ENCODE data around the gene CA5A.
A peak's percentile ranks its signal among the peaks of the same experiment; 100 is the strongest.

CA5A gene

DNA sequence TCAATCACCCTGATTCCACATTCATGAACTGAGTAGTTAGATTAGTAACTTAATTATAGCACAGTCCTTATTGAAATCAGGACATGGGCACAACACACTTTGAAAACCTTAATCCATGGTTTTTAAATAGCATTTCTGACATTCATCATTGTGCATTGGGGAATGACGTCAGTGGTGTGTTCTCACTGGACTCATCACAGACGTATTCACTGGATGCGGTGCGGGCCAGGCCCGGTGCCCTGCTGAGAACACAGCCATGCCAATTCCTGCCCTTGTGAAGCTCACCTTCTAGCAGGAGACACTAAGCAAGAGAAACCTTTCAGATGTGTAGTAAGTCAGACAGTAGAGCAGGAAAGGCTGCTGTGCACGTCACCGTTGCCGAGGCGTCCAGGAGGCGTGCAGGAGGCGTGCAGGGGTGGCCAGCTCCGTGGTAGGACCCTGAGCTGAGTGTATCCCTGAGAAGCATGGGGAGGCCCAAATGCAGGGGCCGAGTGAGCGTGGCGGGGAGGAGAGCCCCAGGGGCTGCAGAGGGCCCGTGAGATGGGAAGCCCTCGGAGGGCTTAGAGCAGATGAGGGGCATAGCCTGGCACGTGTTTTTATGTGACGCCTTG, 27.8 kb upstream of the CA5A start:
- no peak for DNase-seq (ENCODE audit: low read depth in 2 of 2, low spot score in 1 of 2)

DNA sequence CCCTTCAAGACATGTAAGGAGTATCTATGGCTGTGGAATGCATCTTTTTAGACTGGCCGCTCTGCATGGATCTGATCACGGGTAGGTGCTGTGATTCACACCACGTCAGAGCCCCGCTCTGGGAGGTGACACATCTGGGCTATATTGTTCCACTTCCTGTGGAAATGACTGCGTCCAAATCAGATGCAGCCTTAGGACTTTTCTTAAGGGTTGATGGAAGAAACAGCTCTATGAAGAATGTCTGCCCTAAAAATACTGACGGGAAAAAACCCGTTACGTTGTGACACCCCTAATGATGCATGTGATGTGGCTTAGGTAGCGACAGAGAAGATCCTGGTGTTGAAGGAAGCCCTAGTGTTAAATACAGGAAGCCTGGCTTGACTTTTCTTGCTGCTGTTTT, 27.1 kb upstream of the CA5A start:
- peak in 1 of 2 donors; percentile 35 for DNase-seq (ENCODE audit: low read depth in 2 of 2, low spot score in 1 of 2)

DNA sequence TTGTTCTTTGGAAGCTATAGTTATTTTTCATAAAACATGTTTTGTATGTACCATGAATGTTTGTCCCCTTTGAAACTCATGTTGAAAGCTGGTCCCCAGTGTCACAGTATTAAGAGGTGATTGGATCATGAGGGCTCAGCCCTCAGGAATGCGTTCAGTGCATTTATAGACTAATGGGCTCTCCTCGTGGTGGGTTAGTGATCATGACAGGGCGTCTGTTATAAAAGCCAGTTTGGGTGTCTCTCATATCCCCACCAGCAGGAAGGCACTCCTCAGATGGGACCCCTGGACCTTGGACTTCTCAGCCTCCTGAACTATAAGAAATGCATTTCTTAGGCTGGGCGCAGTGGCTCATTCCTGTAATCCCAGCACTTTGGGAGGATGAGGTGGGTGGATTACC, 25.3 kb upstream of the CA5A start:
- no peak for DNase-seq (ENCODE audit: low read depth in 2 of 2, low spot score in 1 of 2)

DNA sequence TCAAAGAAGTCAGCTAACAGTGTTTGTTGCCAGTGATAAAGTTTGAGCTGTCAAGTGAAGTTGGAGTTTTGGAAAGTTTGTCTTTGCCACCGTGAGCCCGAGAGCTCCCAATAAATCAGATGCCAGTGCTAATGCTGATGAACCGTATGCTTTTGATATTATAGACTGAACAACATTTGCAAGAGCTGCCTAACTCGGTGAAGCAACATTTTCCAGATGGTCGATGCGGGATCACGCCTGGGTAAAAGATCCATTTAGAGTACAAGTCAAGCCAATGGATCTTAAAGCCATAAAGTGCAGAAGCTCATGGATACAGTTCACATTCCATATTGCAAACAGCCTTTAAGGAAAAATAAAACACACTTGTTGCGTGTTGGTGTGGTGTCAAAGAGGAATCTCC, 24.5 kb upstream of the CA5A start:
- DNase-seq (ENCODE audit: low read depth in 2 of 2, low spot score in 1 of 2): no peak

DNA sequence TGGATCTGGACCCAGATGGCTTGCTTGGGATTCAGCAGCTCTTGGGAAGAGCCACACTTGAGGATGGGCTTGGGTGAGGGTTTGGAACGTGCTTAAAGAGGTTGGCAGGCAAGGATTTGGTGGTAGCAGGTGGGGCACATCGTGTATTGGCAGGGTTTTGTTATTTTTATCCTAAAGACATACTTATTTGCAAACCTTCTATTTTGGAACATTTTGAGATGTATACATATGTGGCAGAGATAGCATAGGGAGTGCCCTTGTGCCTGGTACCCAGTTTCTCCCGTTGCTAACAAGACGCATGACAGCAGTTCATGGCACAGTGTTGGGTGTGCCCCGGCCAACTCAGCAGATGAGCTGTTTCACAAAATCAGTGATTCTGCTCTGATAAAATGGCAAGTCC, 24.0 kb upstream of the CA5A start:
- DNase-seq (ENCODE audit: low read depth in 2 of 2, low spot score in 1 of 2): no peak

DNA sequence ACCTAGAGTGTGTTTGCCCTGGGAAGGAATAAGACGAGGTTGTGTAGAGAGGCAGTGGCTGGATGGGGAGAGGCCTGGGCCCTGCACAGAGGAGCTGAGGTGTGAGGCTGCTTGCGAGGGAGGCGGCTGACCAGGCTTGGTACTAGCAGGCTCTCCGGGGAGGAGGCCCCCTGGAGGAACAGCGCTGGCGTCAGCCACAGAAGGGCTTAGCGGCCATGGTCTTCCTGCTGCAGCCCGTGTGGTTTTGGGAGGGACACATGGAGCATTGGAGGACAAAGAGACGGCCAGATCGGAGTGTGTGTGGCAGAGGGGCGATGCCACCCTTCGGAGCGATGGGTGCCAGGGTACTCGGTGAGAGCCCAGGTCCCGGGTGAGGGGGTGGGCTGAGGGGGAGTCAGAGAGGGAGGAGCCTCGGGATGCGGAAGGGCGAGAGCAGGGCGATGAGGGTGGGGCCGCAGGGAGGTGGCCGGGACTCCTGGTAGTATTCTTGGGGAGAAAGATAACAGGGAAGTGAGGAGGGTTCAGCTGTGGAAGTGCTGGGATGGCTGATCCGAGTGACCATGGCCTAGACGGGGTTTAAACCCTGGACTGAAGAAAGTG, 23.2 kb upstream of the CA5A start:
- DNase-seq (ENCODE audit: low read depth in 2 of 2, low spot score in 1 of 2): no peak

DNA sequence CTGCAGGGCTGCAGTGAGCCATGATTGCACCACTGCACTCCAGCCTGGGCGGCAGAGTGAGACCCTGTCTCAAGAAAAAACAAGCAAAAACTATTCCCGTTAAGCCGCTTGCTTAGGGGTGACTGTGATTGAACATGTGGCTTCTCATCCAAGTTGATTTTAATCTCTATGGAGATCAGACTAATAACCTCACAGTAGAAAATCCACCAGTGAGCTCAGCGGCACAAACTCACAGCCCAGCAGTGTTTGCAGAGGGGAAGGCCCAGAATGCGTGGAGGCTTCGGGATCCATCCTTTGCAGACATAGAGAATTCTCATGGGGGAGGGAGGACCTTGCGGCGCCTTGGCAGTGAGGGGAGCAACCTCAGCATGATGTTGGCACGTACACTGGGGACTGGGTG, 22.3 kb upstream of the CA5A start:
- no peak for DNase-seq (ENCODE audit: low read depth in 2 of 2, low spot score in 1 of 2)

DNA sequence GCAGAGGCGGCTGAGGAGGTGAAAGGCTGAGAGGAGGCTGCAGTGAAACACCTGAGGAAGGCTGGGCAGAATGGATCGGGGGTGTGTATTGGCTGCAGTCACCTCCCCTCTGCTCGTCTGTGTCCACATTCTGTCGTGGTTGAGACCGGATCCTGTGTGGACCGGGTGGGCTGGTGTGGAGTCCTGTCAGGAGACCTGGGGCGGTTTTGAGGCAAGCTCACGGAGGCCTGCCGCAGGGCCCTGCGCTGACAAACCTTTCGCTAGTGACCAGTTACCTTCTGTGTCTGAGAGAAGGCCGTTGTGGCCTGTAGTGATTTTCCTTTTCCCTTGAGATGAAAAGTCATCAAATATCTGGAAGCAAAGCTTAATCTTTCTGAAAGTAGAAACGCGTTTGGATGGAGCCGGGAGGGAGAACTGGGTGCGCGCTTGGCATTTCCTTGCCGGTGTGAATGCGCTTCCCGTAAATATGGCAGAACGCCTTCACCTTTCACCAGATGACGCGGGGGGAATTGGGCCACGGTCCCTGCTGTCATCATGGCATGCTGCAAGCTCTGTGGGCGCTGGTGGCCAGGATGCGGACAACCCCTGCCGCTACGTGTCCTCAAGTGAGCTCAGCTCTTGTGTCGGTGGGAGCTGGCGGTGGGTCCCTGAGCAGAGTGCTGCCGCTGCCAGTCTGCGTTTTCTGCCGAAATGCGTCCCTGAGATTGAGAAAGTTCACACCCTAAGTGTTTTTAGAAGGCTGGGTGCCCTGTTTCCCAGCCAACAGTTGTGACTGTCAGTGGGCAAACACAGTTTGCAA, 21.2 kb upstream of the CA5A start:
- no peak for DNase-seq (ENCODE audit: low read depth in 2 of 2, low spot score in 1 of 2)

DNA sequence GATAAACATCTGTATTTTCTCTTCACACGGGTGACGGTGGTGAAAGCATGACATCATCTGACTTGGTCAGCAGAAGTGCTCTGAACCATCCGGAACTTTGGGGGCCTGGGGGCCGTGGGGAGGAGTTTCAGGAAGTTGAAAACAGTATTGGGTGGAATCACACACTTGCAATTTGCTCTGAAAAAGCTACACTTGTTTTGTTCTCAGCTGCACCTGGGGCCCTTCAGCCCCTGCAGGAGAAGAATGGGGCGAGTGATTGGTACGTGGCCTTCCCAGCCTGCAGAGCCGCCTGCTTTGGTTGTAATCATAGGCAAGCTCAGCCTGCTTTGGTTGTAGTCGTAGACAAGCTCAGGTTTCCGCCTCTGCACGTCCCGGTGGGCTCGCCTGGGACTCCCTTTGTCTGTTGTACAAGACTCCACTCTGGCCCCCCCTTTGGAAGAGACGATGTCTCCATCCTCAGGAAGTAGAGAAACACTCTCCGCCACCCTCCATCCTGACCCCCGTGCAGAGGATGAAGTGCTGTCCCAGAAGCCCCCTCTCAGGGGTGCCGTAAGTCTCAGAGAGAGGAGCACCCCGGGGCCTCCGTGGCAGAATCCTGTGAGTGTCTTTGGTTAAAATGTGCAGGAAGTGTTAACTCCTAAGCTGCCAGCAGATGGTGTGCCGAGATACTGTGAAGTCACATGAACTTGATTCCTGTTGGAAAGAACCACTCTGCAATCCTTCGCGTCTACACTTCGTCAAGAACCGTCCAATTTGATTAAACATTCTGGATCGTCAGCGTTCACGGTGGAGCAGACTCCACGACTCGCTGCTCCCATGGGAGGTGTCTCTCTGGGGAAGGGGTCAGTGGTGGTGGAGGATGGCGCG, 20.3 kb upstream of the CA5A start:
- peak; percentile 33 to 43 for DNase-seq (ENCODE audit: low read depth in 2 of 2, low spot score in 1 of 2)

DNA sequence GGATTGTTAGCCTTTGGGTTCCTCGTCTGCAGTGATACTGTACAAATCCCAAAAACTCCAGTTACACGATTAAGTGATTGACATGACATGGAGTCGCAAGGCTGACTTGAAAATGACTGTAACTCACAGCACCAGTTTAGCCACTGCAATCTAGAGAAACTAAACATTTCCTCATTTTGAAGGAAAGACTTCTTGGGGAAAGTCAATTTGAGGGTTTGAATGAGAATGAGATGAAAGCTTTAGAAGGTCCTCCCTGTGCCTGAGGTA, 19.7 kb upstream of the CA5A start:
- DNase-seq (ENCODE audit: low read depth in 2 of 2, low spot score in 1 of 2): no peak

DNA sequence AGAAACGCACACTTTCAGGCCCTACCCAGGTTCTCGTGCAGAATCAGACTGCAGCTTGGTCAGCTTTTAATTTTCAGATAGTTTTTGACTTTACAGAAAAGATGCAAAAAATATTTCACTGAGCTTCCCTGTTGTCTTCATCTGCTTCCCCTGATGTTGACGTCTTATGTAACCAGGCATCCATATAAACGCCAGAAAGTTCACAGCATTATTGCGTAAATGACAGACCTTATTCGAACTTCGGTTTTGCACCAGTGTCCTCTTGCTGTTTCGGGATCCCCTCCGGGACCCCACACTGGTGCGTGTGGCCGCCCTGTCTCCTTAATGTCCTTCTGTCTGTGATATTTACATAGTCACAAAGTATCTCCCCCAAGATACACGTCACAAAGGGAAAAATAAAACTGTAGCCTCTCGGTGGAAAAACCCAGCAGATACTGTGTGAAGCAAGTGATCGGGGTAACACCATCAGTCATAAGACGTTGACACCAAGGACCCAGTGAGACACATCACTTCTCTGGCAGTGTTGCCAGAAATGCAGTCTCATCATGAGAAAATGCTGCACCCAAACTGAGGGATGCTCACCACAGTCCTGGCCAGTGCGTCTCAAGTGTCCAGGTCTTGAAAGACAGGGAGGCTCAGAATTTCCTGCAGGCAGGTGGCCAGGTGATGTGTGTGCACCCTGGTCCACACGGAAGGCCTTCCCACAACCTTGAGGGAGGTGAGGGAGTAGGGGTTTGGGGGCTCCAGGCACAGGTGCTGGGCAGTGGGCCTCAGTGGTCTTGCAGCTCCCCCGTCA, 19.2 kb upstream of the CA5A start:
- DNase-seq (ENCODE audit: low read depth in 2 of 2, low spot score in 1 of 2): no peak

DNA sequence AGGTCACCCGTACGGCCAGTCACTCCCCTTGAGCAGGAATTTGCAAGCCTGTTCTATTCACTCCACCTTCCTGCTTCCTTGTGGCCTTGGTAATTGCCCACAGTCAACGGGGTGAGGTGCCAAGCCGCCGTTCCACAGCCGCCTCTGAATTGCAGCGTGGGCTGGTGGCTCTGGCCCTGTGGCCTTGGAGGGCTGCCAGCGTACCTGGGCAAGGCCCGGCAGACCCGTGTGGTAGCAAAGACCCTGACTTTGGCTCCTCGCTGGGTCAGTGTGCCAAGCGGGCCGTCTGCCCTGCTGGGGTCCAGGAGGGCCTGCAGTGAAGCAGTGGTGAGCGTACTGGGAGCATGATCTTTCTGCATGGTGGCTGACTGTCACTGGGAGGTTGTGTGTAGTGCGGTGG, 18.5 kb upstream of the CA5A start:
- no peak for DNase-seq (ENCODE audit: low read depth in 2 of 2, low spot score in 1 of 2)

DNA sequence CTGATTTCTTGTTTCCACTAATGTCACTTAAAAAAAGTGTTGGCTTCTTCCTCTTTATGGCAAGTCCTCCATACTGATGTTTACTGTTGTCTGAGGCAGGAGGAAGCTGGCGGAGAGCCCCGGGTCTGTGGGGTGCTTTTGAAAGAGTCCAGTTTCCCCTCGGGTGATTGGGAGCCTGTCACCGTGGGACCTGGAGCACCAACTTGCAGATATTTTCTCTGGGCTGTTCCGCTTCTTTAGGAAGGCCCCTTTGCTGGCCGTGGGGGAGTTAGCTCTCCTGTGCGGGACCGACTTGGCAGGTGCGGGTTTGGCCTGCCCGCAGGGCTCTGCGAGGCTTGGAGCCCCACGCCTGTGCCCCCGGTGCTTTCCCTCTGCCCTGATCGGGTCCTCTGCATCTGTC, 18.0 kb upstream of the CA5A start:
- DNase-seq (ENCODE audit: low read depth in 2 of 2, low spot score in 1 of 2): no peak

DNA sequence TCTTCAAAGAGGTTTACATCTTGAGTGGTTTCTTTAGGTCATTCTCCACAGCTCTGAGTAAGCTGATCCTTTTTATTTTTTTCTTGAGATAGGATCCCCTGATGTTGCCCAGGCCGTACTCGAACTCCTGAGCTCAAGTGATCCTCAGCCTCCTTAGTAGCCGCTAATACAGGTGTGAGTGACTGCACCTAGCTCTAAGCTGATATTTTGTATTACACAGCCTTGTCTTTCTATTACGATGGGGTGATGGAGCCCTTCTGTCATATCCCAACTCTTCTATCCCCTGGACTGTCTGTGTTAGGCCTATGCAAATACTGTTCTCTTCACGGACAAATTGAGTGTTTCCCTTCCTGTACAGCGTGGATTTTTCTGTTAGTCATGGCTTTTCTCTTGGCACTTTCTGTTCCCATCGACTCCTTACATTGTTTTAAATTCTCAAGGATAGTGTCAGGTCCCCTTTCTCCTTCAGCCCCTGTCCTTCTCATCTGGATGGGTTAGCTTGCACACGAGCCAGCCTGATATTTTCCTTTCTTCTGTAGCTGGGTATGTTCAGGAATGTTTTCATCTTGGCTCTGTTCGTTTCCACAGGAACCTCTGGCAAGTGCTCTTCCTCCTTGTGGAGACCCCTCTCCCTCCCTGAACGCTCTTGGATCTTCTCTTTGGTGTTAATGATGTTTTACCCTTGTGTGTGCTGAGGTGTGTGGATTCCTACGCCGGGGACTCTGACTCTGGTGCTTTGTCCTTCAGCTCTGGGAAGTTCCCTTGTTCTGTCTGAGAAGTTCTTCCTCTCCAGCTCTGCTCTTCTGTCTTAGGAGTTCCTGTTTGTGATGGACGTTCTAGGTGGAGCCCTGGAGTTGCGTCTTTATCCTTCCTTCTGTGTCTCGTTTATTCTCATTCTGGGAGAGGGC, 17.2 kb upstream of the CA5A start:
- DNase-seq (ENCODE audit: low read depth in 2 of 2, low spot score in 1 of 2): no peak

DNA sequence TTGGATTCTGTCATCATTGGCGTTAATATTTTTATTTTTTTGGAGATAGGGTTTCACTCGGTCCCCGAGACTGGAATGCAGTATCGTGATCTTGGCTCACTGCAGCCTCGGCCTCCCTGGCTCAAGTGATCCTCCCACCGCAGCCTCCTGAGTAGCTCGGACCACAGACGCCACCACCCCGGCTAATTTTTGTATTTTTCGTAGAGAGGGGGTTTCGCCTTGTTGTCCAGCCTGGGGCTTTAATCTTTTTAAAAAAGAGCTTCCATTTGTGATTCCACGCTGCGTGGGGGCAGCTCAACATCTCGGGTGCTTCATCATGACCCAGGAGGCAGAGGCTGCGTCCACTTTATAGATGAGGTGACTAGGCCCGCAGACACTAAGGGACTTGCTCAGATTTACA, 16.4 kb upstream of the CA5A start:
- no peak for DNase-seq (ENCODE audit: low read depth in 2 of 2, low spot score in 1 of 2)

DNA sequence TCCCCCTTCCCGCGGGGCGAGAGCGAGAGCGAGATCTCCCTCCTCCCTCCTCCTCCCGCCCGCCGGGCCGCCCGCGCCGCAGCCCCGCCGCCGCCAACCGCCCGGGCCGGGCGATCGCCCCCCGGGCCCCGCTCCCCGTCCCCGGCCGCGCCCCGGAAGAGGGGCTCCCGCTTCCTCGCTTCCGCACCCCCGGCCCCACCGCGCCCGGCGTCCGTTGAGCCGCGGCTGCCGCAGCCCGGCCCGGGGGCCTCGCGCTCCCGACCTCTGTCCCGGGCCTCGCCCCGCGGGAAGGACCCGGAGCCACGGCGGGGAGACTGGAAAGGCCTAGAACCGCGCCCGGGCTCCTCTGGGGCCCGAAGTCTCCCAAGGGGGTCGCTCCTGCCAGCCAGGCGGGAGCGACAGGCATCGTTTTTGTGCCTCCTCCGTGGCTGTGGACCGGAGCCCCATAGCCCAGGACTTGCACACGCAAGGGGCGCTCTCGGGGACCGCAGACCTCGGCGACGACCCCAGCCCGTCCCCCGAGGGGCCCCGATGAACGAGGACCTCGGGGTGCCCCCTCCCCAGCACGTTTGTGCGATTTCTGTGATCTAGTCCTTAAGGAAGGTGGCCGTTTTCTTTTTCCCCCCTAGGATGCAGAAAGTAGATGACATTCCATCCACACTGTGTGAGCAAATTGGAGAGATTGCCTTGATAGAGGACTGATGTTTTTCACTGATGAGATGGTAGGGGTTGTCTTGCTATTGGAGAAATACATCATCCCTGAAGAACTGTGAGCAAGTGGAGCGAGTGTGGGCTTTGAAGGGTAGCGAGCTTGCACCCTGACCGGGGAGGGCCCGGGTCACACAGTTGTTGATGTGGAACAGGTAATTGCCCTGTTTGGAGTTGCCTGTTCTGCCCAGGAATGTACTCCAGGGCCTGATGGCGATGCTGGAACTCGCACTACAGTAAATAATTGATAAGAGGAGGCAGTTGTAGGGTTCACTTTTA, 15.5 kb upstream of the CA5A start:
- peak in 1 of 2 donors; percentile 20 for DNase-seq (ENCODE audit: low read depth in 2 of 2, low spot score in 1 of 2)

DNA sequence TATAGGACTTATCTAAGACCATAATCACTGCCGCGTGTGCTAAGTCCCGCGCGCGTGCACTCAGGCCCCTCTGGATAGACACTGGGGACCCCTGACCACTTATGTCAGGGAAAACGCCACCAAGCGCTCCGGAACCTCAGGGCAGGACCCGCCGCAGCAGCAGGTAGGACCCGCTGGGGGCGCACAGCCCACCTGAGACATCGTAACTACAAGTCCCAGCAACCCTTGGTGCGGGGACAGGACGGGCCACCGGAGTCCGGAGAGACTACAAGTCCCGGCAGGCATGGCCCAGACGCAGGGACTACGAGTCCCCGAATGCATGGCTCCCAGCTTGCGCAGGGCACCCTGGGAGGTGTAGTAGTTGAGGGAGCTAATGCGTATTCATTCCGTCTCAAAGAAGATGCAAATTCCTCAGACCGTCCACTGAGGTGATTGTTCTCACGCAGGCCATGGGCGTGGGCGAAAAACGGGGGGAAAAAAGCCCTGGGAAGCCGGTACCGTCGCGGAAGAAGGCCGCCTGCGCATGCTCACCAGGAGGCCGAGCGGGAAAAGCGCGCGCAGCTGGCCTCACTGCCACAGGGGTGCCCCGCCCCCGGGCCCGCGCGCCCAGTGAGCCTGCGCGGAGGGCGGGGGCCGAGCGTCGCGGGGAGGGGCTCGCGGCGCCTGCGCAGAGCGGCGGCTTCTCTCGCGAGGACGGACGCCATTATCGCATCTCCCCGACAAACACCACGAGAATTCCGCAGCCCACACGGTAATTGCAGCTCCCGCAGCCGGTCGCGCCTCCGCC, 14.6 kb upstream of the CA5A start, which contains the start of gene BANP:
BANP (plus strand) TSS at position 670 of the 787 bp plus-strand sequence. CDS start 23,682 bp downstream, outside the sequence.
- peak; percentile 86 to 97 for DNase-seq (ENCODE audit: low read depth in 2 of 2, low spot score in 1 of 2)
